HCT116 (cell line): Measurements from ENCODE around the gene LACRT. TPM values are rescaled to one million over a fixed set of nuclear protein-coding genes. Genes with fewer than 3 reads are reported as not detected.

Source experiments
- ATAC-seq: fragments of 200-7000 bp; cut with Tn5 transposase; 2 replicates; pipeline ENCODE4 v1.9.1; 2020; ENCODE audit warnings: mild to moderate bottlenecking, moderate library complexity
- BruUV-seq: library from RNA; stranded (reverse); fragments of 400-500 nt; replicated peaks from 2 replicates; lab custom pipeline; 2021; lab: Mats Ljungman, UMichigan
- CTCF ChIA-PET: fragments of 300-600 bp; sonication (Branson Sonifier 250); formaldehyde crosslinking; loops from one replicate; lab custom pipeline; 2021; ENCODE audit warnings: antibody characterized with exemption; lab: Charles Lee
- POLR2A ChIA-PET: fragments of 300-600, 350-600 bp; sonication (Branson Sonifier 250); formaldehyde crosslinking; loops from one replicate; lab custom pipeline; 2021; ENCODE audit warnings: antibody characterized with exemption; lab: Charles Lee
- RAD21 ChIA-PET, 2 experiments: fragments of 300-600 bp; sonication (Branson Sonifier 250); formaldehyde crosslinking; loops; one replicate each; lab custom pipeline; 2023; ENCODE audit warnings: low total read pairs in 2 of 2; ENCODE audit not compliant: uncharacterized antibody in 2 of 2, unreplicated experiment in 2 of 2, low non-redundant PET in 1 of 2; lab: Charles Lee
- DNase-seq: peaks from one replicate; pipeline ENCODE4 v3.0.0-alpha.2; 2010; ENCODE audit warnings: low read depth, low spot score
- H2AFZ ChIP-seq: fragments of 200-600 bp; shearing (Covaris generic), sonication (generic); 2 replicates; pipeline ENCODE4 v1.6.1; 2017; ENCODE audit warnings: low read depth, mixed run types, mixed read lengths, antibody characterized with exemption, low read length; ENCODE audit not compliant: poor library complexity, severe bottlenecking
- H3K27ac ChIP-seq: 2 replicates; pipeline ENCODE4 v1.5.1; 2012; ENCODE audit warnings: low read depth, low read length
- H3K27me3 ChIP-seq: fragments of 200-600 bp; sonication (generic); 2 replicates; pipeline ENCODE4 v1.6.1; 2016; ENCODE audit warnings: mixed run types, low read length, mixed read lengths; ENCODE audit not compliant: insufficient read depth
- H3K36me3 ChIP-seq, 2 experiments: fragments of 200-500 bp in 1 of 2; fragments of 200-600 bp in 1 of 2; sonication (Bioruptor generic) in 1 of 2; sonication (generic) in 1 of 2; 2 replicates each; pipeline versions ENCODE4 v1.5.1 to v1.6.1; 2014 to 2016; ENCODE audit warnings: low read length in 2 of 2, inconsistent platforms in 1 of 2, mixed read lengths in 1 of 2, mixed run types in 1 of 2; ENCODE audit not compliant: insufficient read depth in 2 of 2, control insufficient read depth in 1 of 2
- H3K4me1 ChIP-seq, 2 experiments: fragments of 200-600 bp in 1 of 2; sonication (generic) in 1 of 2; 2 replicates each; pipeline versions ENCODE4 v1.5.1 to v1.6.1; 2012 to 2017; ENCODE audit warnings: low read length in 2 of 2, inconsistent platforms in 1 of 2, mild to moderate bottlenecking in 1 of 2, mixed read lengths in 1 of 2, mixed run types in 1 of 2, moderate library complexity in 1 of 2; ENCODE audit not compliant: insufficient read depth in 2 of 2, control insufficient read depth in 1 of 2
- H3K4me2 ChIP-seq: fragments of 200-600 bp; sonication (generic); 2 replicates; pipeline ENCODE4 v1.6.1; 2017; ENCODE audit warnings: mixed run types, low read length, mixed read lengths
- H3K4me3 ChIP-seq, 2 experiments: fragments of 200-600 bp in 1 of 2; sonication (generic) in 1 of 2; replicated peaks in 1 of 2; 2 replicates each; pipeline ENCODE4 v1.5.1; 2011 to 2016; ENCODE audit warnings: low read length in 2 of 2, control low read depth in 1 of 2, low read depth in 1 of 2, mild to moderate bottlenecking in 1 of 2, mixed read lengths in 1 of 2, mixed run types in 1 of 2
- H3K79me2 ChIP-seq: fragments of 200-600 bp; sonication (generic); 2 replicates; pipeline ENCODE4 v1.6.1; 2017; ENCODE audit warnings: mild to moderate bottlenecking, mixed run types, low read length, moderate library complexity, mixed read lengths; ENCODE audit not compliant: insufficient read depth
- H3K9ac ChIP-seq: fragments of 200-600 bp; sonication (generic); 2 replicates; pipeline ENCODE4 v1.6.1; 2016; ENCODE audit warnings: low read length, mixed read lengths
- H3K9me2 ChIP-seq: fragments of 200-600 bp; sonication (generic), shearing (Covaris generic); 2 replicates; pipeline ENCODE4 v1.6.1; 2017; ENCODE audit warnings: mixed run types, mild to moderate bottlenecking, moderate library complexity; ENCODE audit not compliant: insufficient read depth
- H3K9me3 ChIP-seq, 2 experiments: fragments of 200-500 bp in 1 of 2; fragments of 200-600 bp in 1 of 2; sonication (Bioruptor generic) in 1 of 2; sonication (generic) in 1 of 2; 2 replicates each; pipeline ENCODE4 v1.6.1; 2014 to 2017; ENCODE audit warnings: low read length in 2 of 2, mixed read lengths in 2 of 2, inconsistent platforms in 1 of 2, low read depth in 1 of 2, mild to moderate bottlenecking in 1 of 2, mixed run types in 1 of 2, moderate library complexity in 1 of 2; ENCODE audit not compliant: control insufficient read depth in 1 of 2, insufficient read depth in 1 of 2
- H4K20me1 ChIP-seq: fragments of 200-600 bp; sonication (generic), shearing (Covaris generic); 2 replicates; pipeline ENCODE4 v1.6.1; 2017; ENCODE audit warnings: mixed run types, mild to moderate bottlenecking, moderate library complexity; ENCODE audit not compliant: insufficient read depth
- ATF3 ChIP-seq: IDR thresholded peaks from 2 replicates; pipeline ENCODE4 v1.6.1; 2012
- CEBPB ChIP-seq: IDR thresholded peaks from 2 replicates; pipeline ENCODE4 v1.6.1; 2012; ENCODE audit warnings: low read depth
- CTCF ChIP-seq, 3 experiments: fragments of 200-600 bp in 1 of 3; sonication (generic) in 1 of 3; IDR thresholded peaks in 2 of 3; conservative IDR thresholded peaks in 1 of 3; 2 replicates each; pipeline ENCODE4 v1.5.1; 2012 to 2017; ENCODE audit warnings: low read depth in 2 of 3, low read length in 2 of 3, antibody characterized with exemption in 1 of 3, borderline replicate concordance in 1 of 3, control low read depth in 1 of 3, mild to moderate bottlenecking in 1 of 3, mixed read lengths in 1 of 3, mixed run types in 1 of 3, moderate library complexity in 1 of 3; ENCODE audit not compliant: insufficient read depth in 1 of 3
- EGR1 ChIP-seq: IDR thresholded peaks from 2 replicates; pipeline ENCODE4 v1.6.1; 2012; ENCODE audit warnings: low read depth
- POLR2A ChIP-seq: IDR thresholded peaks from 2 replicates; pipeline ENCODE4 v1.7.0; 2011; ENCODE audit warnings: borderline replicate concordance; ENCODE audit not compliant: insufficient read depth, insufficient read length; ENCODE audit errors: extremely low read depth
- POLR2AphosphoS5 ChIP-seq: IDR thresholded peaks from 2 replicates; pipeline ENCODE4 v1.6.1; 2011; ENCODE audit warnings: mild to moderate bottlenecking, low read depth, low read length, moderate library complexity
- RAD21 ChIP-seq: IDR thresholded peaks from 2 replicates; pipeline ENCODE4 v1.6.1; 2012; ENCODE audit warnings: low read depth, mild to moderate bottlenecking
- YY1 ChIP-seq: IDR thresholded peaks from 2 replicates; pipeline ENCODE4 v1.6.1; 2011; ENCODE audit warnings: low read length, low read depth, moderate library complexity, mild to moderate bottlenecking; ENCODE audit not compliant: insufficient replicate concordance; ENCODE audit errors: extremely low read depth
- ZFX ChIP-seq: fragments of 450-650 bp; IDR thresholded peaks from 2 replicates; pipeline ENCODE4 v1.6.1; 2017
- ZNF274 ChIP-seq: fragments of 200-500 bp; sonication (Bioruptor generic); IDR thresholded peaks from 2 replicates; pipeline ENCODE4 v1.6.1; 2014; ENCODE audit warnings: mild to moderate bottlenecking, low read depth, low read length, inconsistent platforms
- intact Hi-C: fragments of 100-400 bp; cut with micrococcal nuclease; formaldehyde crosslinking; loops from 2 replicates; pipeline ENCODE4 v1.10.0; 2022
- total RNA-seq: library from RNA; stranded (reverse); gene quantifications from one replicate; pipeline ENCODE4 v1.2.1, GENCODE V29; 2021; ENCODE audit not compliant: unreplicated experiment

LACRT gene
- total RNA-seq, 1 experiment from 2014 or later = not detected

GRCh38 chr12:54590978-54591591 lies 43.6 kb downstream of the LACRT start (continued):
- no peak for TF ChIP-seq CTCF (IDR thresholded peaks at IDR 0.05 in 2 of 3, conservative IDR thresholded peaks at IDR 0.05 in 1 of 3; ENCODE audit: borderline replicate concordance in 1 of 3, insufficient read depth in 1 of 3, low read depth in 2 of 3, low read length in 2 of 3)

- H3K9ac ChIP-seq = no peak overlapping the region
- no peak overlapping the region for H2AFZ ChIP-seq
- peaks cover 5% of the 10 kb centered on the region; the same call in 1 of the 2 replicates for H3K27me3 ChIP-seq
- BruUV-seq = no TSS peak
- no peak for DNase-seq
- no peak overlapping the region for H3K27ac ChIP-seq
- no peaks in the 10 kb centered on the region for H3K36me3 ChIP-seq
- ChIA-PET POLR2A (no interaction called here), CTCF (interaction anchor here (2.7 kb wide), 1 partner anchor 10 kb away, joined by 10 read pairs; no protein-coding TSS in a partner anchor), RAD21 (no interaction called here)
- intact Hi-C loops = no loop called here
- no peak overlapping the region for H3K4me2 ChIP-seq
- no peaks in the 10 kb centered on the region for H3K79me2 ChIP-seq
- peaks cover 0 to 5% of the 10 kb centered on the region in 2 experiments; a peak in 1 of 4 replicates for H3K4me1 ChIP-seq
- TF ChIP-seq EGR1 (no peak), ZNF274 (no peak), ATF3 (no peak), ZFX (no peak), POLR2AphosphoS5 (no peak), RAD21 (no peak), YY1 (no peak), POLR2A (no peak), CEBPB (no peak)
- ATAC-seq = no peak
- no peaks in the 10 kb centered on the region for H4K20me1 ChIP-seq
- H3K9me2 ChIP-seq = no peaks in the 10 kb centered on the region
- no peak overlapping the region for H3K4me3 ChIP-seq
- H3K9me3 ChIP-seq = no peaks in the 10 kb centered on the region
Measured at GRCh38 chr12:54589964-54590363, 44.7 kb downstream of the LACRT start.
